ENCODE data around the gene VANGL2. TPM values are rescaled to one million over a fixed set of nuclear protein-coding genes. Genes with fewer than 3 reads are reported as not detected.
A peak's percentile ranks its signal among the peaks of the same experiment; 100 is the strongest.

Gene VANGL2
- total and polyA plus RNA-seq, 4 donors: 1.3 to 13.9 (median 2.2) TPM

DNA sequence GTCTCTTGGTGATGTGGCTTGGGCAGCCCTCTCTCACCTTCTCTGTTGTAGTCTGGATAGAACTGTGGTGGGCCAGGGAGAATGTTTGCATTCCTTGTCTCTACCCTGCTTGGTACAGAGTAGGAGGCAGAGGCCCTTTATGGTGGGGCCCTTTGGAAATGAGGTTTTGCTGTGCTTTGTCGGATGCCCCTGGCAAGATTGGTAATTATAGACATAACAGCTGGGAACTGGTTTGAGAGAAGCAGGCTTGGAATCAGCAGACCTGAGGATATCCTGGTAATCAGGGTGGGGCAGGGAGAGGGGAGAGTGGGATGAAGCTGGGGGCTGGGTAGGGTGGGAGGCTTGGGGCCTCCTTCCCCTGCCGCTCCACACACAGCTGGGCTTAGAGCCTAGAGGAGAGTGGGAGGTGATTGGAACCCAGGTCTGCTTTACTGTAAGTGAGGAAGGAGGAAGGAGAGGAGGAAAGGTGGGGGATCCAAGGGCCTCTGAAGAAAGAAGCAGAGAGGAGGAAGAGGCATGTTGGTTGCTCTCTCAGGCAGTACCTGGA is 5.0 kb downstream of the VANGL2 start:
- no peak overlapping the region for H3K9ac ChIP-seq (ENCODE audit: insufficient read depth in 1 of 2, low read length in 2 of 2)
- ATAC-seq (ENCODE audit: insufficient read depth, low FRiP score) (no peak), DNase-seq (no peak)
- H3K4me1 ChIP-seq (ENCODE audit: control insufficient read depth in 5 of 5, insufficient read depth in 5 of 5, low read length in 5 of 5): peaks cover 3 to 28% (median 8%) of the 10 kb centered on the region in 5 donors
- WGBS, 2 donors: 77 to 81% methylated on average over 2 of the region's 2 CpGs
- H3K36me3 ChIP-seq (ENCODE audit: control insufficient read depth in 4 of 4, insufficient read depth in 4 of 4, low read length in 4 of 4): no peaks in the 10 kb centered on the region
- no peaks in the 10 kb centered on the region for H3K9me3 ChIP-seq (ENCODE audit: control insufficient read depth in 4 of 4, insufficient read depth in 3 of 4, low read length in 3 of 4)
- TF ChIP-seq, protein P1, sequence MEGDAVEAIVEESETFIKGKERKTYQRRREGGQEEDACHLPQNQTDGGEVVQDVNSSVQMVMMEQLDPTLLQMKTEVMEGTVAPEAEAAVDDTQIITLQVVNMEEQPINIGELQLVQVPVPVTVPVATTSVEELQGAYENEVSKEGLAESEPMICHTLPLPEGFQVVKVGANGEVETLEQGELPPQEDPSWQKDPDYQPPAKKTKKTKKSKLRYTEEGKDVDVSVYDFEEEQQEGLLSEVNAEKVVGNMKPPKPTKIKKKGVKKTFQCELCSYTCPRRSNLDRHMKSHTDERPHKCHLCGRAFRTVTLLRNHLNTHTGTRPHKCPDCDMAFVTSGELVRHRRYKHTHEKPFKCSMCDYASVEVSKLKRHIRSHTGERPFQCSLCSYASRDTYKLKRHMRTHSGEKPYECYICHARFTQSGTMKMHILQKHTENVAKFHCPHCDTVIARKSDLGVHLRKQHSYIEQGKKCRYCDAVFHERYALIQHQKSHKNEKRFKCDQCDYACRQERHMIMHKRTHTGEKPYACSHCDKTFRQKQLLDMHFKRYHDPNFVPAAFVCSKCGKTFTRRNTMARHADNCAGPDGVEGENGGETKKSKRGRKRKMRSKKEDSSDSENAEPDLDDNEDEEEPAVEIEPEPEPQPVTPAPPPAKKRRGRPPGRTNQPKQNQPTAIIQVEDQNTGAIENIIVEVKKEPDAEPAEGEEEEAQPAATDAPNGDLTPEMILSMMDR (IDR thresholded peaks at IDR 0.05; ENCODE audit: control extremely low read depth, extremely low read depth): no peak
- H3K27me3 ChIP-seq (ENCODE audit: control insufficient read depth in 3 of 3, insufficient read depth in 3 of 3, low read length in 2 of 3): no peaks in the 10 kb centered on the region
- no peak overlapping the region for H3K4me3 ChIP-seq
- no peak overlapping the region for H3K27ac ChIP-seq (ENCODE audit: low read depth in 1 of 2, low read length in 1 of 2)

DNA sequence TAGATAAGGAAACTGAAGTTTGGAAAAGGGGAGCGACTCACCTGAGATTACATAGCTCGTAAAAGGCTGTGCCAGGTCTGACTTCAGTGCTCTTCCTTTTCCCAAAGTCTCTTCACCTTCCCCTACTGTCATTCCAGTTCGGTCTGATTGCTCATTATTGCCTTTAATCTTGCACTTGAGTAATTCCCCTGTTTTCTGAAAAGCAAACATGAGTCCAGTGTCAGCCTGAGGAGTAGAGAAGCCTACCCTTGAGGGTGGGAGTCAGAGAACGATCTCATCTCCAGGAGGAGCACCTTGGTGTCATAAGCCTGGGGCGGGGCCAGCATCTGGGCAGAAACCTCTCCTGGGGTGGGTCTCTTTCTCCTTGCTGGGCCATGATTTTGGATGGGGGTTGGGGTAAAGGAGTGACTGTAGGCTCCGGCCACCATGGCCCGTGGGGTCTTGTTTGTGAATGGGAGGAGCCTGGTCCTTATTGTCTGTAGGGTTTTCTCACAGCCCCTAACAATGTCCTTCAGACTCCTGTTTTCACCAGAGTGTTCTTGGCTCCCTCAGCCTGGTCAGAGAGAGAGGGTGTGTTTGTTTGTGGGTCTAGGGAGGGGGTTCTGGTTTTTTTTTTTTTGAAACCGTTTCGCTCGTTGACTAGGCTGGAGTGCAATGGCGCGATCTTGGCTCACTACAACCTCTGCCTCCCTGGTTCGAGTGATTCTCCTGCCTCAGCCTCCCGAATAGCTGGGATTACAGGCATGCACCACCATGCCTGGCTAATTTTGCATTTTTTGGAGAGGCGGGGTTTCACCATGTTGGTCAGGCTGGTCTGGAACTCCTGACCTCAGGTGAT is 6.0 kb downstream of the VANGL2 start:
- Histone ChIP-seq H3K9me3 (ENCODE audit: control insufficient read depth in 4 of 4, insufficient read depth in 3 of 4, low read length in 3 of 4) (no peaks in the 10 kb centered on the region), H3K9ac (ENCODE audit: insufficient read depth in 1 of 2, low read length in 2 of 2) (no peak overlapping the region), H3K4me3 (no peak overlapping the region), H3K27me3 (ENCODE audit: control insufficient read depth in 3 of 3, insufficient read depth in 3 of 3, low read length in 2 of 3) (no peaks in the 10 kb centered on the region), H3K27ac (ENCODE audit: low read depth in 1 of 2, low read length in 1 of 2) (no peak overlapping the region), H3K4me1 (ENCODE audit: control insufficient read depth in 5 of 5, insufficient read depth in 5 of 5, low read length in 5 of 5) (peaks cover 2 to 36% (median 8%) of the 10 kb centered on the region in 5 donors), H3K36me3 (ENCODE audit: control insufficient read depth in 4 of 4, insufficient read depth in 4 of 4, low read length in 4 of 4) (no peaks in the 10 kb centered on the region)
- TF ChIP-seq, protein P1 (IDR thresholded peaks at IDR 0.05; ENCODE audit: control extremely low read depth, extremely low read depth): no peak
- ATAC-seq (ENCODE audit: insufficient read depth, low FRiP score): no peak
- no peak for DNase-seq
- 87 to 92% methylated on average over 15 of the region's 15 CpGs for WGBS, 2 donors

DNA sequence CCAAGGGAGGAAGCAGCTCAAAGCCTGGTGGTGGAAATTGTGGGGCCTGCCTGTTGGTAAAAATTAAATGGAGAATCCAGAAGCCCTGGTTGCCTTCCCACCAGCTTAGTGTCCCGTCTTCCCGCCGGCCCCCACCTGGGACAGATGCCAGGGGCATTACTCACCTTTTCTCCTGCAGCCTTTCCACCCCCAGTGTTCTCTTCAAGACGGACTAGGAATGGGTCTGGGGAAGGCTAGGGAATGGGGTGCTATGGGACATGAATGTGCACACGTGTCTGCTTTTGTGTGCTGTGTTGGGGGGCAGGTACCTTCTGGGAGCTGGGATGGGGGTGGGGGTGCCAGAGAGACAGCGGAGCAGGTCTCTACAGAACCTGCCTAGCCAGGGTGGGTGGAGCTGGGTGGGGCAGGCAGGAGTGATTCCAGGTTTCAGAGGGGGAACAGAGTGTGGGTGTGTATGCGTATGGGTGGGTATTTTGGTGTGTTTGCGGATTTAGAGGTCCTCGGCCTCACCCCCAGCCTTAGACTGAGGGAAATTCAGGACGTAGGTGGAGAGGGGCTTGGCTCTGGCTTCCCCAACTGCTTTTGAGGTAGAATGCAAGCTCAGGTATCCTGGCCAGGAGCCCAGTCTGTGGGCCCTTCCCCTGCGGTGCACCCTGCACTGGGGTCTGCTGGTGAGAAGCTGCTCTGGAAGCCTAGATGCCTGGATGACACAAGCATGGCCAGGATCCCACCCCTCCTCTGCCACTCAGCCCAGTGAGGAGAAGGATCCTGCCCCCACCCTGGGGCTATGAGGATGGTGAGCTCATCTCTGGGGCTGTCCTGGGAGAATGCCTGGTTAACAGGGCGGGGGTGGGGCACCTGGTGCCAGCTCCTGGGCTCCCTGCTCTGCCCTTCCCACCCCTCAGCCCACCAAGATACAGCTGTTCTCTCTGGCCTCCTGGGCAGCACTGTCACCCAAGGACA is 7.8 kb downstream of the VANGL2 start:
- Histone ChIP-seq H3K9me3 (ENCODE audit: control insufficient read depth in 4 of 4, insufficient read depth in 3 of 4, low read length in 3 of 4) (no peaks in the 10 kb centered on the region), H3K27me3 (ENCODE audit: control insufficient read depth in 3 of 3, insufficient read depth in 3 of 3, low read length in 2 of 3) (no peaks in the 10 kb centered on the region), H3K9ac (ENCODE audit: insufficient read depth in 1 of 2, low read length in 2 of 2) (no peak overlapping the region), H3K36me3 (ENCODE audit: control insufficient read depth in 4 of 4, insufficient read depth in 4 of 4, low read length in 4 of 4) (no peaks in the 10 kb centered on the region), H3K4me1 (ENCODE audit: control insufficient read depth in 5 of 5, insufficient read depth in 5 of 5, low read length in 5 of 5) (peaks cover 0 to 23% (median 4%) of the 10 kb centered on the region in 5 donors), H3K27ac (ENCODE audit: low read depth in 1 of 2, low read length in 1 of 2) (no peak overlapping the region), H3K4me3 (no peak overlapping the region)
- ATAC-seq (ENCODE audit: insufficient read depth, low FRiP score) (no peak), DNase-seq (peak in 1 of 3 donors; percentile 14)
- WGBS, 2 donors: 81 to 88% methylated on average over 12 of the region's 12 CpGs
- TF ChIP-seq, protein P1 (IDR thresholded peaks at IDR 0.05; ENCODE audit: control extremely low read depth, extremely low read depth): no peak
